GM20000 (cell line): Measurements from ENCODE around the gene SCUBE3.

Experiments
- DNase-seq: peaks from one replicate; pipeline ENCODE4 v3.0.0; 2012; ENCODE audit warnings: low spot score
- TF ChIP-seq, protein P1 (sequence below): IDR thresholded peaks from 2 replicates; pipeline ENCODE4 v1.5.1; 2012; ENCODE audit warnings: mild to moderate bottlenecking, control low read depth; ENCODE audit errors: extremely low read depth, missing control alignments

The SCUBE3 gene

GRCh38 chr6:35197196-35197595 lies 16.6 kb upstream of the SCUBE3 start:
- TF ChIP-seq, protein P1, sequence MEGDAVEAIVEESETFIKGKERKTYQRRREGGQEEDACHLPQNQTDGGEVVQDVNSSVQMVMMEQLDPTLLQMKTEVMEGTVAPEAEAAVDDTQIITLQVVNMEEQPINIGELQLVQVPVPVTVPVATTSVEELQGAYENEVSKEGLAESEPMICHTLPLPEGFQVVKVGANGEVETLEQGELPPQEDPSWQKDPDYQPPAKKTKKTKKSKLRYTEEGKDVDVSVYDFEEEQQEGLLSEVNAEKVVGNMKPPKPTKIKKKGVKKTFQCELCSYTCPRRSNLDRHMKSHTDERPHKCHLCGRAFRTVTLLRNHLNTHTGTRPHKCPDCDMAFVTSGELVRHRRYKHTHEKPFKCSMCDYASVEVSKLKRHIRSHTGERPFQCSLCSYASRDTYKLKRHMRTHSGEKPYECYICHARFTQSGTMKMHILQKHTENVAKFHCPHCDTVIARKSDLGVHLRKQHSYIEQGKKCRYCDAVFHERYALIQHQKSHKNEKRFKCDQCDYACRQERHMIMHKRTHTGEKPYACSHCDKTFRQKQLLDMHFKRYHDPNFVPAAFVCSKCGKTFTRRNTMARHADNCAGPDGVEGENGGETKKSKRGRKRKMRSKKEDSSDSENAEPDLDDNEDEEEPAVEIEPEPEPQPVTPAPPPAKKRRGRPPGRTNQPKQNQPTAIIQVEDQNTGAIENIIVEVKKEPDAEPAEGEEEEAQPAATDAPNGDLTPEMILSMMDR = no peak
- DNase-seq = no peak

DNA sequence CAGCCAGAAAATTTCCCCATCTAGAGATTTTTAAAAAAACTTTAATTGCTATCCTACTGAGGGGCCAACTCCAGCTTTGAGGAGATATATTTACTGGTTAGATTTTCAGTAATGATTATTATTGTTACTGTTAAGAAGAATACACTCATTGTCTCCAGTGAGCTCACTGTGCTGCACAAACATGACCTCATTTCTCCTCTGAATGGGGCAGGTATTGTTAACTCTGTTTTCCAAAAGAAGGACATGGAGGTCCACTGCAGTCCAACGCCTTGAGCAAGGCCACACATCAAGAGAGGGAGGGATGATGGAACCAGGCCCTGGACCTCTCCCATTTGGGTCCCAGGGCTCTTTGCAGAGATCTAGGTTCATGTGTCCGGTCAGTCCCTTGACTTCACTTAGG lies 13.9 kb upstream of the SCUBE3 start:
- TF ChIP-seq, protein P1 = no peak
- DNase-seq = no peak

DNA sequence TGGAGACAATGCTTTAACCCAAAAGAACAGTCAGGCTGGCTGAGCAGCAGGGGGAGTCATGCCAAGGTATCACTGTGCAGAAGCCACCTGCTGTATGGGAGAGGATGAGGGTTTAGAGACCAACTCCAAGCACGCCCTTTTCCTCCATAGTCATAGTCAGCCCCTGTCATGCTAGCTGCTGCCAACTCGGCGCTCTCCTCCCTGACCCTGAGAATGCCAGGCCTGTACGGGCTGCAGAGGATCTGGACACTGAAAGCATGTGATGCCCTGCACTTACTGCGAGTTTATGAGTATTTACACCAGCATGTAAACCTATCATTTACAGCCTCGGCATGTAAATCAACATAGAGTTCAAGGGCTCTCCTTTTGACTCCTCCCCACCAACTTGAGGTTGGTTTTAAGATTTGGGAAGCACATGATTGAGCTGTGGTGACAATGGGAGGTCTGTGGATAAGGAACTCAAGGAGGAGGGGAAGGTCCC lies 11.7 kb upstream of the SCUBE3 start:
- TF ChIP-seq, protein P1 = no peak
- DNase-seq = no peak

GRCh38 chr6:35203152-35203670 lies 10.5 kb upstream of the SCUBE3 start:
- no peak for DNase-seq
- TF ChIP-seq, protein P1 = no peak

- no peak for DNase-seq
- TF ChIP-seq, protein P1 = no peak
Measured at GRCh38 chr6:35203680-35204079, 10.1 kb upstream of the SCUBE3 start.

DNA sequence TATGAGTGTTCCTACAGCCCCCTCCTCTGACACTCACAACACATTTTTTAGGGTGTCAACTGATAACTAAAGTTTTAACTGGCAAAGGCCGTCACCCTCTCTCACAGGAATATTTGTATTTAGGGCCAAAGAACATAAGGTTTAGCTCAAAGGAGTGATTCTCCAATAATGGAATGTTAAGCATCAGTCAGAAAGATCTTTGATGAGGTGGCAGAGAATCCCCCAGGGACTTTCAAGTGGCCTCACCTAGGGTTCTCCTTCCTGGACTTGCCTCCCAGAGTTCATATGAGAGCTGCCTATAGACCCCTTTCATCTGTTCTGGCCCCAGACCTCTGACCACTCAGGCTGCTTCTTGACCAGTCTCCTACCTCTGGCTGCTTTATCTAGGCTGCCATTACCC lies 7.4 kb upstream of the SCUBE3 start:
- DNase-seq = no peak
- TF ChIP-seq, protein P1 = no peak

DNA sequence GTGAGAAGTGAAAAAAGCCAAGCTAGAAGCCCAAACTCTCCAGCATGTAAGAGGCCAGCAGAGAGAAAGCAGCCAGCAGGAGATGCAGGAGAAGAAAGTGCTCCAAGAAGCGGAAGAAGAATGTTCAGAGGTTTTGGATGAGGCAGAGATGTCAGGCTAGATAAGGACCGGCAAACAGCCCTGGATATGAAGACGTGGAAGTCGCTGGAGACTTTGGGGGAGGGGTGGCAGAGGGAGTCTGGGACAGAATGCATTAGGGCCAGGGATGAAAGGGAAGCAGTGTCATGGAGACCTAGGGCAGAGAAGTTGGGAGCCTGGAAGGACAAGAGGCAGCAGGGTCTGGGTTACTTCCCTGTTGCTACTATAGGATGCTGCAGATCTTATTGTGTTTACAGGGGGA lies 5.3 kb upstream of the SCUBE3 start:
- no peak for DNase-seq
- TF ChIP-seq, protein P1 = no peak
